Thyroid gland (tissue), 4 donors: ENCODE results near the gene MANEA.

Source experiments
- CTCF ChIP-seq, 6 experiments: fragments of 200-600 bp in 3 of 6; fragments of 450-650 bp in 3 of 6; sonication (generic) in 3 of 6; IDR thresholded peaks; one replicate each; pipeline ENCODE4 v1.5.1; 2016 to 2019; ENCODE audit warnings: antibody characterized with exemption in 6 of 6, mild to moderate bottlenecking in 2 of 6, inconsistent platforms in 1 of 6, moderate library complexity in 1 of 6
- POLR2A ChIP-seq, 2 donors: fragments of 450-650 bp; IDR thresholded peaks; one replicate each; pipeline ENCODE4 v1.6.1; 2017; ENCODE audit warnings: antibody characterized with exemption in 2 of 2, mild to moderate bottlenecking in 2 of 2, moderate library complexity in 1 of 2

GRCh38 chr6:95569560-95569959, 7.8 kb upstream of the MANEA start:
- no peak for TF ChIP-seq CTCF (IDR thresholded peaks at IDR 0.05)
- no peak for TF ChIP-seq POLR2A (IDR thresholded peaks at IDR 0.05)
